Natural killer cell (primary cell): Measurements from ENCODE around the gene SYNJ2. TPM values are rescaled to one million over a fixed set of nuclear protein-coding genes. Genes with fewer than 3 reads are reported as not detected.

Experiments used
- ATAC-seq, 3 donors: fragments of 150-1000 bp in 2 of 3; fragments of 200-7000 bp in 1 of 3; cut with Tn5 transposase; 1 replicate in 1 of 3; 2 replicates in 2 of 3; pipeline ENCODE4 v1.10.0; 2021; ENCODE audit warnings: mild to moderate bottlenecking in 2 of 3, moderate library complexity in 2 of 3
- DNase-seq, 2 donors: peaks; one replicate each; pipeline versions ENCODE4 v3.0.0 to v3.0.0-alpha.2; 2013 to 2021; ENCODE audit warnings: mixed read lengths in 1 of 2
- H3K27ac ChIP-seq: one replicate; pipeline ENCODE4 v1.5.1; 2013; ENCODE audit warnings: mild to moderate bottlenecking, low read length
- H3K27me3 ChIP-seq: one replicate; pipeline ENCODE4 v1.6.1; 2013; ENCODE audit warnings: low read length; ENCODE audit not compliant: control insufficient read depth, insufficient read depth
- H3K36me3 ChIP-seq: one replicate; pipeline ENCODE4 v1.6.1; 2013; ENCODE audit warnings: low read length; ENCODE audit not compliant: control insufficient read depth, insufficient read depth
- H3K4me1 ChIP-seq: one replicate; pipeline ENCODE4 v1.6.1; 2013; ENCODE audit warnings: low read length; ENCODE audit not compliant: control insufficient read depth, insufficient read depth
- H3K4me3 ChIP-seq: one replicate; pipeline ENCODE4 v1.5.1; 2013; ENCODE audit warnings: low read length
- H3K9me3 ChIP-seq: one replicate; pipeline ENCODE4 v1.6.1; 2013; ENCODE audit warnings: low read length; ENCODE audit not compliant: control insufficient read depth, insufficient read depth
- H3K27ac Mint-ChIP-seq, 2 donors: one replicate each; pipeline ENCODE4 v1.8.0; 2022; ENCODE audit warnings: mild to moderate bottlenecking in 2 of 2, mixed read lengths in 2 of 2, moderate library complexity in 1 of 2
- H3K27me3 Mint-ChIP-seq, 2 donors: one replicate each; pipeline ENCODE4 v1.8.0; 2022; ENCODE audit warnings: low read depth in 2 of 2, mixed read lengths in 2 of 2
- H3K36me3 Mint-ChIP-seq: one replicate; pipeline ENCODE4 v1.8.0; 2022; ENCODE audit warnings: mixed read lengths
- H3K4me1 Mint-ChIP-seq, 2 donors: one replicate each; pipeline ENCODE4 v1.8.0; 2022; ENCODE audit warnings: mixed read lengths in 2 of 2
- H3K4me3 Mint-ChIP-seq: one replicate; pipeline ENCODE4 v1.8.0; 2022; ENCODE audit warnings: mild to moderate bottlenecking, moderate library complexity, mixed read lengths
- H3K9me3 Mint-ChIP-seq, 2 donors: one replicate each; pipeline ENCODE4 v1.8.0; 2022; ENCODE audit warnings: mixed read lengths in 2 of 2
- WGBS: methylation state at CpG from one replicate; pipeline ENCODE4 v1.1.7; 2013; ENCODE audit warnings: missing lambda C conversion rate; ENCODE audit not compliant: insufficient coverage; 5-methylcytosine and 5-hydroxymethylcytosine counted together
- intact Hi-C: fragments of 100-400 bp; cut with micrococcal nuclease; formaldehyde crosslinking; loops from one replicate; pipeline ENCODE4 v1.14.2; 2022
- total RNA-seq, 4 donors: library from RNA; stranded (reverse); fragments of 120-200 nt in 1 of 4; gene quantifications; one replicate each; pipeline versions ENCODE4 v1.2.3 to v1.2.4, GENCODE V29; 2013 to 2022
- TF ChIP-seq, protein P1 (sequence below): fragments of 200-600 bp; IDR thresholded peaks from one replicate; pipeline ENCODE4 v1.8.0; 2022; ENCODE audit warnings: antibody characterized with exemption

Gene SYNJ2
- total RNA-seq, 3 donors from 2014 or later (not counting 1 experiment from before 2014, with no cell fraction given): 24.4 to 47.0 (median 28.0) TPM

DNA sequence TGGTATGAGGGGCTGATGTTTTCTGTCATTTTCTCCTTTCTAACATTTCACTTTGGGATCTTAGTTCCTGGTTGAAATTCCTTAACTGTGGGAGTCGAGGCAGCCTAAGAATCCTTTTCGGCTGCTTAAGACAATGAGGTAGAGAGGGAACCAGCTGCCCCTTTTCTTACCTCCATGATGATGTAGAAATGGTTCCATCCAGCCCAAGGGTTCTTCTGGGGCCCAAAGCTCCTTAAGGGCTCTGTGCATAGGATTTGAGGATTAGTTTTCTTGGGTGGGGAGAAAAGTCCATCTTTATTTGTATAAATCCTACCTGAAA lies 33.5 kb downstream of the SYNJ2 start:
- no peak for ATAC-seq
- Mint-ChIP-seq H3K9me3 (no peaks in the 10 kb centered on the region), H3K4me3 (no peak overlapping the region), H3K4me1 (peaks cover 49 to 50% of the 10 kb centered on the region in 2 donors), H3K27ac (peak overlapping the region; percentile 37 to 69), H3K36me3 (no peaks in the 10 kb centered on the region), H3K27me3 (no peaks in the 10 kb centered on the region)
- no peaks in the 10 kb centered on the region for H3K27me3 ChIP-seq
- H3K4me1 ChIP-seq: peaks cover 10% of the 10 kb centered on the region
- H3K9me3 ChIP-seq: no peaks in the 10 kb centered on the region
- WGBS: 88% methylated on average over 2 of the region's 2 CpGs
- DNase-seq: no peak
- no peak overlapping the region for H3K27ac ChIP-seq
- peaks cover under 1% of the 10 kb centered on the region for H3K36me3 ChIP-seq
- no peak overlapping the region for H3K4me3 ChIP-seq
- TF ChIP-seq, protein P1, sequence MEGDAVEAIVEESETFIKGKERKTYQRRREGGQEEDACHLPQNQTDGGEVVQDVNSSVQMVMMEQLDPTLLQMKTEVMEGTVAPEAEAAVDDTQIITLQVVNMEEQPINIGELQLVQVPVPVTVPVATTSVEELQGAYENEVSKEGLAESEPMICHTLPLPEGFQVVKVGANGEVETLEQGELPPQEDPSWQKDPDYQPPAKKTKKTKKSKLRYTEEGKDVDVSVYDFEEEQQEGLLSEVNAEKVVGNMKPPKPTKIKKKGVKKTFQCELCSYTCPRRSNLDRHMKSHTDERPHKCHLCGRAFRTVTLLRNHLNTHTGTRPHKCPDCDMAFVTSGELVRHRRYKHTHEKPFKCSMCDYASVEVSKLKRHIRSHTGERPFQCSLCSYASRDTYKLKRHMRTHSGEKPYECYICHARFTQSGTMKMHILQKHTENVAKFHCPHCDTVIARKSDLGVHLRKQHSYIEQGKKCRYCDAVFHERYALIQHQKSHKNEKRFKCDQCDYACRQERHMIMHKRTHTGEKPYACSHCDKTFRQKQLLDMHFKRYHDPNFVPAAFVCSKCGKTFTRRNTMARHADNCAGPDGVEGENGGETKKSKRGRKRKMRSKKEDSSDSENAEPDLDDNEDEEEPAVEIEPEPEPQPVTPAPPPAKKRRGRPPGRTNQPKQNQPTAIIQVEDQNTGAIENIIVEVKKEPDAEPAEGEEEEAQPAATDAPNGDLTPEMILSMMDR: no peak
- intact Hi-C loops: no loop called here

DNA sequence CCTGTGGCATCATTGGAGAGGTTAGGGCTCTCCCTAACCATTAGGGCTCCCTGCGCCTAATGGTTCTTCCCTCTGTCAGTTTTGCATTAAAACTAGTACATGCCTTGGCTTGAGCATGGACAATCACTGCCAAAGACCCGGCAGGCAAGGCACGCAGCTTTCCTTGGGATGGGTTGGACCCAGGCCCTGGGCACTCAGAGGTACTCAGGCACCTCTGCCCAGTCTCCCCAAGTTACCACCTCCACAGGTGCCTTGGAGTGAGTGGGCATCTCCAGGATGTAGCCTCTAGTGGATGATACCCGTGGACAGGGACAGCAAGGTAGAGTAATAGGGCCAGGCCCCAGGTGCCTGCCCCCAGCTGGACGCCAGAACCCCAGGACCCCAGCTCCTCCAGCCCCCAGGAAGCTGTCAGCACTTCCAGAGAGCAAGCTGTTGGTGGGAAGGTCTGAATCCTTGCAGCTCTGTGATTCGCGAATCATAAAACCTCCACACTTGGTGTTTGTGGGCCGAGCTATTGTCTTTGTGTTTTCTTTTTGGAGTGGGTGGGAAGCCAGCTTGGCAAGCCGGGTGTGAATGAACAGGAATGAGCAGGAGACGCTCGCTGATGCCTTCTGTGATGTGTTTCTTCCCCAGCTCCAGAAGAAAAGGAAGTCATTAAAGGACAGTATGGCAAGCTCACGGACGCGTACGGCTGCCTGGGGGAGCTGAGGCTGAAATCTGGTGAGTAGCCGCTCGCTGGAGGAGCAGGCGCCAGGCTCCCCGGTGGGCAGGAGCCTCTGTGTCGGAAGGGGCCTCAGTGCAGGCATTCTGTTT lies 35.1 kb downstream of the SYNJ2 start:
- TF ChIP-seq, protein P1: no peak
- DNase-seq: no peak
- Histone ChIP-seq H3K4me1 (peaks cover 3% of the 10 kb centered on the region), H3K27me3 (no peaks in the 10 kb centered on the region), H3K36me3 (peaks cover 5% of the 10 kb centered on the region), H3K27ac (no peak overlapping the region), H3K4me3 (no peak overlapping the region), H3K9me3 (no peaks in the 10 kb centered on the region)
- no peaks in the 10 kb centered on the region for H3K9me3 Mint-ChIP-seq
- WGBS: 93% methylated on average over 20 of the region's 20 CpGs
- peaks cover 34 to 37% of the 10 kb centered on the region in 2 donors for H3K4me1 Mint-ChIP-seq
- intact Hi-C loops: no loop called here
- no peaks in the 10 kb centered on the region for H3K36me3 Mint-ChIP-seq
- no peak overlapping the region for H3K27ac Mint-ChIP-seq
- H3K27me3 Mint-ChIP-seq: no peaks in the 10 kb centered on the region
- ATAC-seq: no peak
- no peak overlapping the region for H3K4me3 Mint-ChIP-seq

DNA sequence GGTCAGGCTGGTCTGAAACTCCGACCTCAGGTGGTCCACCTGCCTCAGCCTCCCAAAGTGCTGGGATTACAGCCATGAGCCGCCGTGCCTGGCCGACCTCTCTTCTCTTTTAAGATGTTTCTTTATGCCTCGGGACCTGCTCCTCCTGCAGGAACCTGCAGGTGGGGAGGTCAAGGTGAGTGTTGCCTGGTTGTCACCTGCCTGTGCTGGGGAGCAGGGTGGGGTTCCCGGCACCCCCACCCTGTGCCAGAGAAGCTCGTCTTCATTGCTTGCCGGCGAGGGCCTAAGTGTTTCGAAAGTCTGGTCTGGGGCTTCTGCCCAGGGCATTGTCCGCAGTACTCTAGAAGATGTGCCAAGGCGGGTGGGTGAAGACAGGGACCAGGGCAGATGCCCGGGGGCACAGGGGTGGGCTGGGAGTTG lies 36.0 kb downstream of the SYNJ2 start:
- Mint-ChIP-seq H3K36me3 (no peaks in the 10 kb centered on the region), H3K4me3 (no peak overlapping the region), H3K27me3 (no peaks in the 10 kb centered on the region), H3K27ac (no peak overlapping the region), H3K9me3 (no peaks in the 10 kb centered on the region), H3K4me1 (peaks cover 25 to 29% of the 10 kb centered on the region in 2 donors)
- Histone ChIP-seq H3K36me3 (peaks cover 5% of the 10 kb centered on the region), H3K4me1 (no peaks in the 10 kb centered on the region), H3K4me3 (no peak overlapping the region), H3K27me3 (no peaks in the 10 kb centered on the region), H3K27ac (no peak overlapping the region), H3K9me3 (no peaks in the 10 kb centered on the region)
- WGBS: 94% methylated on average over 12 of the region's 13 CpGs
- TF ChIP-seq, protein P1: no peak
- no peak for ATAC-seq
- DNase-seq: no peak
- intact Hi-C loops: no loop called here
